ENCODE results near the gene OLFML2B.

OLFML2B gene

DNA sequence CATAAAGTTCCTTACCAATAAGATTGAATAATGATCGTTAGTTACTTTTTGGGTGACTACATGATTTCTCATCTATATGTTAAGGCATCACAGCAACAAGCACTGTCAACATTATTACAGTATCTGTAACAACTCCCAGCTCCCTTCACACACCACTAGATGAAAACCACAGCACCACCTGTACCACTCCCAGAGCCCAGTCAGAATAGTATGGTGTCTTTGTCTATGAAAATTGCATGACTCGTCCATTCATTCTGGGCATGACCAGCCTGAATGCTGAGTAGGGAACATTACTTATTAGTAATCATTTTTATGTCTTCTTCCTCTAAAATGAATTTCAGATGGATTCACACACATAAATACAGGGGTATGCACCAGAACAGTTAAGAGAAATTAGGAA is 7.0 kb downstream of the OLFML2B start:
- H3K4me3 ChIP-seq (ENCODE audit: low read depth, low read length) = no peak overlapping the region
- DNase-seq (ENCODE audit: low read depth) = no peak
- TF ChIP-seq, protein P1, sequence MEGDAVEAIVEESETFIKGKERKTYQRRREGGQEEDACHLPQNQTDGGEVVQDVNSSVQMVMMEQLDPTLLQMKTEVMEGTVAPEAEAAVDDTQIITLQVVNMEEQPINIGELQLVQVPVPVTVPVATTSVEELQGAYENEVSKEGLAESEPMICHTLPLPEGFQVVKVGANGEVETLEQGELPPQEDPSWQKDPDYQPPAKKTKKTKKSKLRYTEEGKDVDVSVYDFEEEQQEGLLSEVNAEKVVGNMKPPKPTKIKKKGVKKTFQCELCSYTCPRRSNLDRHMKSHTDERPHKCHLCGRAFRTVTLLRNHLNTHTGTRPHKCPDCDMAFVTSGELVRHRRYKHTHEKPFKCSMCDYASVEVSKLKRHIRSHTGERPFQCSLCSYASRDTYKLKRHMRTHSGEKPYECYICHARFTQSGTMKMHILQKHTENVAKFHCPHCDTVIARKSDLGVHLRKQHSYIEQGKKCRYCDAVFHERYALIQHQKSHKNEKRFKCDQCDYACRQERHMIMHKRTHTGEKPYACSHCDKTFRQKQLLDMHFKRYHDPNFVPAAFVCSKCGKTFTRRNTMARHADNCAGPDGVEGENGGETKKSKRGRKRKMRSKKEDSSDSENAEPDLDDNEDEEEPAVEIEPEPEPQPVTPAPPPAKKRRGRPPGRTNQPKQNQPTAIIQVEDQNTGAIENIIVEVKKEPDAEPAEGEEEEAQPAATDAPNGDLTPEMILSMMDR (IDR thresholded peaks at IDR 0.05; ENCODE audit: low read depth, low read length, missing control alignments) = no peak

DNA sequence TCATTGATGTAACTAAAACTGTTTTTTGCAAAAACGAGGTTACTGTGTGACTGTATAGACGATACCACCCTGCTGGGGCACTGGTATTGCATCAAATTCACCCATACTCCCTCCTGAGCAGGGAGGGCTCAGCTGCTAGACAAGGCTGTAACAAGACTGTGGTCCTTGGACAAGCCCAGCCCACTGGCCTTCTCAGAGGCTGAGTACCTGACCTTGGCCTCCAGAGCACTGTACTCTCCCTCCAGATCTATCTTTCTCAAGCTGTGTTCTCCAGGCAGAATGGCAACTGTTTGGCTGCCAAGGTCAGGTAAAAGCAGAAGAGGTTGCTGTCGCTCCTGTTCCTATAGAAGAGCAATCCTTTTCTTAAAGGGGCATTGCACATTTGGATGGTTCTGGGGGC is 8.5 kb downstream of the OLFML2B start:
- no peak overlapping the region for H3K4me3 ChIP-seq (ENCODE audit: low read depth, low read length)
- TF ChIP-seq, protein P1 (IDR thresholded peaks at IDR 0.05; ENCODE audit: low read depth, low read length, missing control alignments) = no peak
- DNase-seq (ENCODE audit: low read depth) = no peak

DNA sequence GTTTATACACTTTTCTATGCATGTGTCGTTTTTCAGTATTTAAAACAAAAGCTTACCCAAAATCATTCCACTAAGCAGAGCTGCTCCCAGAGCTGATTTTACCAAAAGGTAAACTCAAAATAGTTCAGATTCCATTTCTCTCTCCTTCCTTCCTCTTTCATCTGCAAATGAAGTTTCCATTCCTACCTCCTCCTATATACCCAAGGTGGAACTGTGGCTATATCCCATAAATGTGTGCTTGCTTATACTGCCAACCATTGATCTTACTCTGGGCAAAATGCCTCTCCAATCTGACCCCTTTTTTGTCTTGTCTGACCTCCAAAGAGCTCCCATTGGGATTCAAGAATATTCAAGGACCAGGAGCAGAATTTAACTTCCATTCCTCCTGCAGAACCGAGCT is 9.5 kb downstream of the OLFML2B start:
- DNase-seq (ENCODE audit: low read depth) = no peak
- TF ChIP-seq, protein P1 (IDR thresholded peaks at IDR 0.05; ENCODE audit: low read depth, low read length, missing control alignments) = no peak
- no peak overlapping the region for H3K4me3 ChIP-seq (ENCODE audit: low read depth, low read length)

DNA sequence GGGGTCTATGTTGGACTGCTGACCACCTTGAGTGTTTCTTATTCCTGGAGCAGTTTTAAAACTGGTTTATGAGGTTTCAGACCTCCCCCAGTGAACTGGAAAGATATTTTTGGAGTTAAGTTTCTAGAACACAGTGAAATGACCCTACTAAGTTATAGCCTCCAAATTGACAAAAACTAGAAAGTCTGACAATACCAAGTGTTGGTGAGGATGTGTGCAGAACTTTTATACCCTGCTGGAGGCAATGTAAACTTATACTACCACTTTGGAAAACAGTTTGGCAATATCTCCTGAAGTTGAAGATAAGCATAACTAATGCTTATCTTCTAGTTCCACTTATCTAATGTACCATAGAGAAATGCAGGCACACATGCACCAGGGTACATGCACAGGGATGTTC is 10.4 kb downstream of the OLFML2B start:
- DNase-seq (ENCODE audit: low read depth) = no peak
- TF ChIP-seq, protein P1 (IDR thresholded peaks at IDR 0.05; ENCODE audit: low read depth, low read length, missing control alignments) = no peak
- H3K4me3 ChIP-seq (ENCODE audit: low read depth, low read length) = no peak overlapping the region

DNA sequence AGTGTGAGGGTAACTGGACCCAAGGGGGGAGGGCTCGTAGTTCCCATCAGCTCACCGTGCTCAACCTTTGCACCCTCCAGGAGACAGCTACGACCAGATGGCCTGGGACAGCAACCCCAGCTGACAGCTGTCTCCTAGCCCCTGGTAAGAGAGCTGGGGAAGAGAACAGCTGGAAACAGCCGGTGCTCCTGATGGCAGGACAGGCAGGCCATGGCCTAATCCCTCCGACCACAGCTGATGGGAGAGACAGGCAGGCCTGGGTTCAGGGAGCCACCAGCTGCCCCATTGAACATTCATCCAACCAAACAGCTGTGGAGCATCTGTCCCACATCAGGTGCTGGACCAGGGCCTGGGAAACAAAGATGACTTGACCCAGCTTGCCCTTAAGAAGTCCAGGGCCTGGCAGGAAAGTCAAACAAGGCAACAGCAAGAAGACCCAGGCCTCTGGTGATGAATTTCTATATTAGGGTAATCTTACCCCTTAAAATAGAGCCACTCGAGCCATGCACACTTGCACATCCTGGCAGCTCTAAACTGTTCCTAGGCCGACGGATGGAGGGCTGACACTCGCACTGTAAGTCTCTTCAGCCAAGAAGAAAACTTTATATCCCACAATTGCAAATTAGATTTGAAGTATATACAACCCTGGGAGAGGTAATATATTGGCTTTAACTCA is 12.2 kb downstream of the OLFML2B start:
- H3K4me3 ChIP-seq (ENCODE audit: low read depth, low read length) = no peak overlapping the region
- no peak for DNase-seq (ENCODE audit: low read depth)
- TF ChIP-seq, protein P1 (IDR thresholded peaks at IDR 0.05; ENCODE audit: low read depth, low read length, missing control alignments) = no peak

DNA sequence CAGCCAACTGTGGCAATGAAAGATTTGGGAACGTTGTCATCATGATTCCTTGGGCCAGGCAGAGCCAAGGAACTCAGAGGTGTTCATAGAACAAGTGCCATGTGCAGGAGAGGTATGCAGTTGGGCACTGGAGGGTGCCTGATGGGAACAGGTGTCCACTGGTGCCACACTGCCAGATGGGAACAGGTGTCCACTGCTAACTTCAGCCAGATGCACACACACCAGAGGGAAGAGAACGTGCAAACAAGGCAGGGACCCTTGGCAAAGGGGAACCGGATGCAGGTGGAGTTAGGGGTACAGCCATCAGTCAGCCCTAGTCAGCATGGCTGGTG is 13.5 kb downstream of the OLFML2B start:
- no peak for DNase-seq (ENCODE audit: low read depth)
- no peak overlapping the region for H3K4me3 ChIP-seq (ENCODE audit: low read depth, low read length)
- TF ChIP-seq, protein P1 (IDR thresholded peaks at IDR 0.05; ENCODE audit: low read depth, low read length, missing control alignments) = no peak

DNA sequence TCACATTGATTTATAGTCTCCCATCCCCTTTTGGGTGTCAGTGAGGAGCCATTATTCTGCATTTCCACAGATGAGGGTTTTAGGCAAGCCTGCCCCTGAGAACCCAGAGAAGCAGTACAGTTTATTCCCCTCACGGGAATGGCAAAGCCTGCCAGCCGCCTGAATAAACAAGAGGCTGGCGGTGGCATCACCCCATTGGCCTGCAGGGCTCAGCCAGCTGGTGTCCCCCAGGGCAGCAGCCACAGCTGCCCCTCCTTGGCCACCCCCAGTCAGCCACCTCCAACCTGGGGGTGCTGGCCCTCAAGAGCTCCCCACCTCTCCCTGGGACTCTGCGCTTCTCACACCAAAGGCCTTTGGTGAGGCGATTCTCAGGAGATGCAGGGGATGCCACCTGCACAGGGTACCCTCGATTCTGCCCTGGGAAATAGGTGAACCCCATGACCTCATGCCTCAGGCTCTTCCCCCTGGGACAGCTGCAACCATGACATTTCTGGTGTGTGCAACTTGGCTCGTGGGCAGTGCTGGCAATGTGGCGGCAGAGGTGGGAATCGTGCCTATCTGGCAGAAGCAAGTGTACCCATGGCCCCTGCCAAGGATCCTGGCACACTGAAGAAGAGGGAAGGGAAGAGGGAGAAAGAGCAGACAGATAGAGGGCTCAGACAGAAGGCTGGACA is 14.0 kb downstream of the OLFML2B start:
- TF ChIP-seq, protein P1 (IDR thresholded peaks at IDR 0.05; ENCODE audit: low read depth, low read length, missing control alignments) = no peak
- DNase-seq (ENCODE audit: low read depth) = no peak

More for the DNA sequence above, 14.0 kb downstream of the OLFML2B start:
- H3K4me3 ChIP-seq (ENCODE audit: low read depth, low read length) = no peak overlapping the region
